H1 (cell line): ENCODE measurements around the gene C17orf100. TPM values are rescaled to one million over a fixed set of nuclear protein-coding genes. Genes with fewer than 3 reads are reported as not detected.

Experiments
- CHD2 ChIP-seq: IDR thresholded peaks from 2 replicates; pipeline ENCODE4 v1.6.1; 2012; ENCODE audit warnings: low read length, improper control_type of control experiment
- CHD7 ChIP-seq: fragments of 300-600 bp; sonication (generic); IDR thresholded peaks from 2 replicates; pipeline ENCODE4 v1.7.1; 2012; ENCODE audit warnings: low read length, moderate library complexity, mild to moderate bottlenecking, inconsistent platforms; ENCODE audit not compliant: insufficient replicate concordance
- E2F6 ChIP-seq: IDR thresholded peaks from 2 replicates; pipeline ENCODE4 v1.6.1; 2012; ENCODE audit warnings: inconsistent platforms
- HDAC6 ChIP-seq: IDR thresholded peaks from one replicate; pipeline ENCODE4 v1.7.1; 2012; ENCODE audit warnings: low read depth, mild to moderate bottlenecking, inconsistent platforms, low read length, moderate library complexity
- JUN ChIP-seq: IDR thresholded peaks from 2 replicates; pipeline ENCODE4 v1.6.1; 2011; ENCODE audit warnings: low read depth, mild to moderate bottlenecking, improper control_type of control experiment, low read length
- JUND ChIP-seq: IDR thresholded peaks from 2 replicates; pipeline ENCODE4 v1.6.1; 2011; ENCODE audit warnings: mild to moderate bottlenecking, improper control_type of control experiment, low read length
- KDM4A ChIP-seq: IDR thresholded peaks from one replicate; pipeline ENCODE4 v1.7.1; 2012; ENCODE audit warnings: low read depth, mild to moderate bottlenecking, moderate library complexity, low read length, inconsistent platforms; ENCODE audit not compliant: severe bottlenecking
- MAFK ChIP-seq: IDR thresholded peaks from 2 replicates; pipeline ENCODE4 v1.6.1; 2012; ENCODE audit warnings: low read depth, mild to moderate bottlenecking, improper control_type of control experiment, low read length
- NANOG ChIP-seq: IDR thresholded peaks from 2 replicates; pipeline ENCODE4 v1.6.1; 2011; ENCODE audit warnings: low read length, low read depth, mild to moderate bottlenecking, inconsistent platforms; ENCODE audit not compliant: insufficient read depth, poor library complexity, severe bottlenecking
- SRF ChIP-seq: IDR thresholded peaks from 2 replicates; pipeline ENCODE4 v1.6.1; 2011; ENCODE audit warnings: mild to moderate bottlenecking, low read depth, low read length, moderate library complexity
- SUZ12 ChIP-seq: fragments of 200-600 bp; sonication (generic); IDR thresholded peaks from 2 replicates; pipeline ENCODE4 v1.6.1; 2012; ENCODE audit warnings: mild to moderate bottlenecking, inconsistent platforms, low read length, moderate library complexity, mixed read lengths
- TEAD4 ChIP-seq: IDR thresholded peaks from 2 replicates; pipeline ENCODE4 v1.6.1; 2012; ENCODE audit warnings: low read depth, low read length, inconsistent platforms, mixed read lengths
- polyA plus RNA-seq, 7 experiments: library from polyadenylated mRNA; depleted of rRNA in 3 of 7; stranded (reverse) in 5 of 7; unstranded in 2 of 7; fragments of >200 nt in 5 of 7; fragments of 200-250 nt in 2 of 7; gene quantifications; 1 replicate in 5 of 7; 2 replicates in 1 of 7; 4 replicates in 1 of 7; pipeline versions ENCODE4 v1.2.1 to v1.2.3, GENCODE V29; 2011 to 2013; ENCODE audit warnings: missing spikeins in 2 of 7, mixed read lengths in 2 of 7
- total RNA-seq: library from RNA; stranded (reverse); fragmentation: NEBNext Ultra II Directional; extraction: Animal tissue kit (Norgen Biotek cat#: 25700); gene quantifications from 2 replicates; pipeline ENCODE4 v1.2.1, GENCODE V29; 2021

C17orf100 gene
- total and polyA plus RNA-seq, 2 of the 8 experiments (the other 6 are each of a cell fraction or from before 2014, with no cell fraction given) = 2.1 to 2.8 TPM

DNA sequence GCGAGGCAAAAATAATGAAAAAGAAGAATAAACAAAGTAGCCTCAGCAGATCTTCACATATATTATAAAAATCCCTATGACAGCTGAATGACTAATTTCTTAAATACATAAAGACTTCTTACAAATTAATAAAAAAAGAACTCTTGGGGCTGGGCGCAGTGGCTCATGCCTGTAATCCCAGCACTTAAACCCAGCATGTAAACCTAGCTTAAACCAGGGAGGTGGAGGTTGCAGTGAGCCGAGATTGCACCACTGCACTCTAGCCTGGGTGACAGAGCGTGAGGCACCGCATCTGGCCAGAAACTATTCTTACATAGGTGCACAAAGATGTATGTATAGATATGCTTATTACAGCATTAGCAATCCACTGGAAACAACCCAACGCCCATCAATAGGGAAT, 27.7 kb downstream of the C17orf100 start (continued):
- TF ChIP-seq CHD7 (no peak), SUZ12 (no peak), JUN (no peak), MAFK (no peak), TEAD4 (no peak), JUND (no peak), KDM4A (no peak), CHD2 (no peak), NANOG (no peak), E2F6 (no peak), SRF (no peak), HDAC6 (no peak)
